Measurements from ENCODE around the gene TES.

- TF ChIP-seq, protein P1, sequence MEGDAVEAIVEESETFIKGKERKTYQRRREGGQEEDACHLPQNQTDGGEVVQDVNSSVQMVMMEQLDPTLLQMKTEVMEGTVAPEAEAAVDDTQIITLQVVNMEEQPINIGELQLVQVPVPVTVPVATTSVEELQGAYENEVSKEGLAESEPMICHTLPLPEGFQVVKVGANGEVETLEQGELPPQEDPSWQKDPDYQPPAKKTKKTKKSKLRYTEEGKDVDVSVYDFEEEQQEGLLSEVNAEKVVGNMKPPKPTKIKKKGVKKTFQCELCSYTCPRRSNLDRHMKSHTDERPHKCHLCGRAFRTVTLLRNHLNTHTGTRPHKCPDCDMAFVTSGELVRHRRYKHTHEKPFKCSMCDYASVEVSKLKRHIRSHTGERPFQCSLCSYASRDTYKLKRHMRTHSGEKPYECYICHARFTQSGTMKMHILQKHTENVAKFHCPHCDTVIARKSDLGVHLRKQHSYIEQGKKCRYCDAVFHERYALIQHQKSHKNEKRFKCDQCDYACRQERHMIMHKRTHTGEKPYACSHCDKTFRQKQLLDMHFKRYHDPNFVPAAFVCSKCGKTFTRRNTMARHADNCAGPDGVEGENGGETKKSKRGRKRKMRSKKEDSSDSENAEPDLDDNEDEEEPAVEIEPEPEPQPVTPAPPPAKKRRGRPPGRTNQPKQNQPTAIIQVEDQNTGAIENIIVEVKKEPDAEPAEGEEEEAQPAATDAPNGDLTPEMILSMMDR (IDR thresholded peaks at IDR 0.05; ENCODE audit: low read depth, low read length, missing input control) = no peak
- TF ChIP-seq SP1 (IDR thresholded peaks at IDR 0.05) = no peak
- no peak for TF ChIP-seq RAD21 (IDR thresholded peaks at IDR 0.05)
- TF ChIP-seq TAF1 (conservative IDR thresholded peaks at IDR 0.05) = no peak
- no peak for TF ChIP-seq NR2F2 (IDR thresholded peaks at IDR 0.05)
- no peak for TF ChIP-seq GABPA (IDR thresholded peaks at IDR 0.05 in 1 of 2, conservative IDR thresholded peaks at IDR 0.05 in 1 of 2)
- TF ChIP-seq FOXA2 (IDR thresholded peaks at IDR 0.05) = no peak
These were observed 14.3 kb downstream of the TES start for GRCh38 chr7:116224492-116225098.

All from liver (tissue), 3 donors.